Activated T-helper 9 cell treated with anti-CD3 and anti-CD28 coated beads, Interleukin-2, amount 50 U/mL, for 16 hours (primary cell): ENCODE measurements around the gene MYO5C.
"Not testable (repeated sequence)": the region's sequence is repeated elsewhere in the genome, so short reads cannot be mapped to it uniquely, and the experiment has no call there.

ENCODE experiments used
- DNase-seq: peaks from one replicate; pipeline ENCODE4 v3.0.0-alpha.2; 2020; ENCODE audit warnings: low read depth

Gene MYO5C

DNA sequence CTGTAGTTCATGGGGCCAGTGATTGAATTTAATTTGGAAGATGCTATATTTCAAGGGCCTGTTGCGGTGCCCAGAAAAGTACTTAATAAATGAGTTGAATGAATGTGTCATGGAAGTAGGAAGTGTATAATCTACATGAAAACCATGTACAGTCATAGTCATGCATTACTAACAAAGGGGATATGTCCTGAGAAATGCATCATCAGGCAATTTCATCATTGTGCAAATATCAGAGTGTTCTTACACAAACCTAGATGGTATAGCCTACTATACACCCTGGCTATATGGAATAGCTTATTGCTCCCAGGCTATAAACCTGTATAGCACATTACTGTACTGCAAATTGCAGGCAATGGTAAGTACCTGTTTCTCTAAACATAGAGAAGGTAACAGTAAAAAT, 10.7 kb upstream of the MYO5C start:
- no peak for DNase-seq

DNA sequence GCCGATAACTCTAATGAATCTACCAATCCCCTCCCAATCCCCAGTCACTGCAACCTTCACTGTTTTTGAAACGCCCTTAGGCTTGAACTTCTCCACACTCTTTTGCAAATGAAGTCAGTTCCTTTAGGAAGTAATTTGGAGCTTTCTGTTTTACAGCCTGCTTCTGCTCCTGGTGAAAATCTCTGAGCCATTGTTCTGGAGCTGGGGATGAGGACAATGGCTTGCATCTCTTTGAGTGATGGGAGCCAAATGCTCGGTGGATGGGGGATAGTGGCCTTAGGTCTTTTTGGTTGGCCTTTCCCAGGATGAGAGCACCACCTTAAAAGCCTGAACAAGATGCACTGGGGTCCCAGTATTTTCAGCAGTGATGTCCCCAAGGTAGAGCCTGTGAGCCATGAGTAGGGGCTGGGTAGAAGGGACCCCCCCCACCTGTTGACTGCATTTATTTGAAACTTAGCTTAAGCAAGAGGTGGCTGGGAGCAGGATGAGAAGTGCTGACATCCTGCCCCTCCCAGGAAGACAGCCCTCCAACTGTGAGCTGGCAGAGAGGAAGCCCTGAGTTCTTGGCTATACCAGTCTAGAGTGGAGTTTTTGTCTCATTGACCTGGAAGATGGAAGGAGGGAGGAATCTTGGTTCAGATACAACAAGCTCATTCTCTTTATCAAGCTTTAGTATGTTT, 7.6 kb upstream of the MYO5C start:
- DNase-seq = no peak

DNA sequence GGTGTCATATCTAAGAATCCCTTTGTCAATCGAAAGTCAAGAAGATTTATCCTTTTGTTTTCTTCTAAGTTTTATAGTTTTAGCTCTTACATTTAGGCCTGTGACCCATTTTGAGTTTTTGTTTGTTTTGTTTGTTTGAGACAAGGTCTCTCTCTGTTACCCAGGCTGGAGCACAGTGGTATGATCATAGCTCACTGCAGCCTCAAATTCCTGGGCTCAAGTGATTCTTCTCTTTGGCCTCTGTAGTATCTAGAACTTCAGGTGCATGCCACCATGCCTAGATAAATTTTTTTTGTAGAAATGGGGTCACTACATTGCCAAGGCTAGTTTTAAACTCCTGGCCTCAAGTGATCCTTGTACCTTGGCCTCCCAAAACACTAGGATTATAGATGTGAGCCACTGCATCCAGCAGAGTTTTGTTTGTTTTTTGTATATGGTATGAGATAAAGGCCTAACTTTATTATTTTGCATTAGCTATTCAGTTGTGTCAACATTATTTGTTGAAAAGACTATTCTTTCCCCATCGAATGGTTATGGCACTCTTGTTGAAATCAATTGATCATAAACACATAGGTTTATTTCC, 5.8 kb upstream of the MYO5C start:
- DNase-seq = no peak

DNA sequence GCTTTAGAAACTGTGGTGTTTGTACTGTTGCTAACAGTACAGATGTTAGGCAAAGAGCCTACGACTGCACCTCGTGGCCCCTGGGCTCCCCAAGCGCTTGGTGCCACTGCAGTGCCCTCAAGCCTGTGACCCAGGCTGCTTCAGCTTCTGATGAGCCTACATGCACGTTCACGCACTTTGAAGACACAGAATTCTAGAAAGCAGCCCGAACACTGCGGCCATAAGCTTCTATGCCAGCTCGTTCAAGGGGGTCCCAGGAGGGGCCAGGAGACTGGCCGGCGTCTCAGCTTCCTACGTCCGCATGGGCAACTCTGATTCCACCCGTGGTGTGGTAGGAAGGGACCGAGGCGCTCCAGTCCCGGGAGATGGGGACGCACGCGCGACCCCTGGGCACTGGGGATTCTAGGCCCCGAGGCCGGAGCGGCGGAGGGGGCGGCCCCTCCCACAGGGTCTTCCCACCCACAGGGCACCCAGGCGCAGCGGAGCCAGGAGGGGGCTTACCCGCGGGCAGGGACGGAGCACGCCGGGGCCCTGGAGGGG, 653 bp downstream of the MYO5C start:
- DNase-seq = no peak

DNA sequence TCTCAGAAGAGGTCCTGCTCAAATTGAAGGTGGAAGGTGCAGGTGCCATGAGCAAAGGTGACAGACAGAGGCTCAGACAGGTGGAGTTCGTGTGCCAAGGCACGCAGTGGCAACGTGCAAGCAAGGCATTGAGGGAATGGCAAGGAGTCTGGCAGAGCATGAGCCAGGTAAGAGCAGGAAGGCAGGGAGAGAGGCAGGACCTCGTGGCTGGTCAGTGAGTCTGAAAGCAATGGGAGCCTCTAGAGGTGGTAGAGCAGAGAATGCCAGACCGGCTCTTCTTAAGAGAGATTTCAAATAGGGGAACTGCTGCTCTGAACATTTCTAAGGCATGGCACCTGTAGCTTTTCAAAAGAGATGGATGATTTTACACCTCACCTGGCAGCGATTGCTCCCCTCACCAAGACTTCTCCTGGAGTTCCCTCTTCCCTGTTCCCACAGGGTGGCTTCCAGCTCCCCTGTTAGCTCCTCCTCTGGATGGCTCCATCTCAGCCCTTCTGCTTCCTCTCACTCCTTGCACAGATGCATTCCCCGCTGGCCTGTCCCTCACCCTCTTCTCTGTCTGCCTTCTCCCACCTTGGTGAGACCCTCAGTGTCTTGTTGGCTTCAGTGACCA, 2.7 kb downstream of the MYO5C start:
- DNase-seq = no peak

DNA sequence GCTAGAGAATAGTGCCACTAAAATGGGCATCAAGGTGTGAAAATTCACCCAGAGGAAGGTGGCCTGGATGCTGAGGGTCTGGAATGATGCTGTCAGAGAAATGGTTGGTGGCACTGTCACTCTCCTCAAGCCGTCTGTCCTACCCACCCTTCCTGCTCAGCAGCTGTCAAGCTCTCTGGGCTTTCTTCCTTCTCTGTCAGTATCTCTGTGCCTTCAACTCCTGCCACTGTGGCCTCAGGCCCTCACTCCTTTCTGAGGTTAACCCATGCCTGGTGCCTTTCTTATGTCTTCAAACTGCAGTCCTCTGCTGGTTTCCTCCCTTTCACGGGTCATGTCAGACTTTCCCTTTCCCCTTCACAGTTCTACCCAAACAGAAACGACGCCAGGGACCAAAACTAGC, 4.4 kb downstream of the MYO5C start:
- DNase-seq = no peak

DNA sequence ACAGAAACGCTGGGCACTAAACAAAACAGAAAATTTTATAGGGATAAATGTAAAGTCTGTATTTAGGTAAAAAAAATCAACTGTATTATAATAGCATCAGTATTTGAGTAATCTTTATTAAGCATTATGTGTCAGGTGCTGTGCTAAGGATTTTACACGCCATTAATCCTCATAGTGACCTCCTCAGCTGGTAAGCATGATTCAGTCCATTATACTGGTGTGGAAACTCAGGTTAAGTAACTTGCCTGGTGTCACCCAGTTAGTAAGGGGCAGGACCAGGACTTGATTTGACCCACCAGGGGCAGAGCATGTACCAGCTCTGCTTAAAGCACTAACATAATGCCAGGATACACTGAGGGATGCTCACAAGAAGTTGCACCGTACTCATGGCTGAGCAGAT, 4.8 kb downstream of the MYO5C start:
- no peak for DNase-seq

DNA sequence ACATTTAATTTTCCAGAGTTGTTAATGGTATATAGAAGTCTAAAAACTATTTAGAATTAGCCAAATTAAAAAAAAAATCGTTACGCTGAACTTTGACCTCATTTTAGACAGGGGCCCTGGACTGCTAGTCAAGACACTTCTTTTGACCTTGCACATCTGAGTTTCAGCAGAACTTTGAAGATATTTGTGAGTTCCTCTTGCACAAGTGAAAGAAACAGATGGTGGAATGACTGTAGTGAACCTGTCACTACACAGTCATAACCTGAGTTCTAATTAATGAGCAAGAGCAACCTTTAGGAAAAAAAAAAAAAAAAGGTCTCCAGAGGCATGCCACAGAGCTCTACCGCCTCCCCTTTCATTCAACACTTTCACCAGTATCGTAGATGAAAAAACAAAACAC, 5.3 kb downstream of the MYO5C start:
- DNase-seq = no peak

DNA sequence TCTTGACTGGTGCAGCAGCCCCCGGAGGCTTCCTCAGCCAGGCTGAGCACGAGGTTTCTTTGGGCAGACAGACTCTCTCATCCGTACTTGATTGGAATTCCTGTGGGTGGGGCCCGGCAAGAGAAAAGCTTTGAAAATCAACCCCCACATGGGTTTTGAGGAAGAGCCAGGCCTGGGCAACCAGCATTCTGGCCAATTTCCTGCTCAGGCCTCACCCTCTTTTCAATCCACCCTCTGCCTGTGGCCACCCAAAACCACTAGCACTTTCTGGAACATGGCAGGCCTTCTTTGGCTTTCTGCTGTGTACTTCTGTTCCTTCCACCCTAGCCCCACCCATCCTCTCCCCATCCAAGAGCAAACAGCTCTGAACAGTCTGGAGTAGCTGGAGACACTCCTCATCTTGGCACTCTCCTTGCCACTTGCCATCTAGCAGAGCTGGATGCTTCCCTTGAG, 5.9 kb downstream of the MYO5C start:
- no peak for DNase-seq

DNA sequence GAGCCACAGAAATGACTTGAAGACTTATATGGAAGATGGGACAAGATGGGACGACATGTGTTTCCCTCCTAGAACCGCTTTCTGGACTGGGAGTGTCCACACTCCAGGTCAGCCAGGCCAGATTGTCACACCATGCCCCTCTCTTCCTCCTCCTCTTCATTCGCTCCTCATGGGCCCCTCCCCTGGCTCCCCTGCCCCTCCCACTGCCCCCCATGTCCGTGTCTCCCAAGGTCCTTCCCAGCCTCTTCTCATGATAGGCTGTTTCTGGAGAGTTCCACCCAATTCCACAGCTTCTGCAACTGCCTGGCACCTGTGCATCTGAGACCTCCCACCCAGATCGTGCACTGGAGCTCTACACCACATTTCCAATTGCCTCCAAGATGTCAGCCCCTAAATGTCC, 6.6 kb downstream of the MYO5C start:
- DNase-seq = no peak

DNA sequence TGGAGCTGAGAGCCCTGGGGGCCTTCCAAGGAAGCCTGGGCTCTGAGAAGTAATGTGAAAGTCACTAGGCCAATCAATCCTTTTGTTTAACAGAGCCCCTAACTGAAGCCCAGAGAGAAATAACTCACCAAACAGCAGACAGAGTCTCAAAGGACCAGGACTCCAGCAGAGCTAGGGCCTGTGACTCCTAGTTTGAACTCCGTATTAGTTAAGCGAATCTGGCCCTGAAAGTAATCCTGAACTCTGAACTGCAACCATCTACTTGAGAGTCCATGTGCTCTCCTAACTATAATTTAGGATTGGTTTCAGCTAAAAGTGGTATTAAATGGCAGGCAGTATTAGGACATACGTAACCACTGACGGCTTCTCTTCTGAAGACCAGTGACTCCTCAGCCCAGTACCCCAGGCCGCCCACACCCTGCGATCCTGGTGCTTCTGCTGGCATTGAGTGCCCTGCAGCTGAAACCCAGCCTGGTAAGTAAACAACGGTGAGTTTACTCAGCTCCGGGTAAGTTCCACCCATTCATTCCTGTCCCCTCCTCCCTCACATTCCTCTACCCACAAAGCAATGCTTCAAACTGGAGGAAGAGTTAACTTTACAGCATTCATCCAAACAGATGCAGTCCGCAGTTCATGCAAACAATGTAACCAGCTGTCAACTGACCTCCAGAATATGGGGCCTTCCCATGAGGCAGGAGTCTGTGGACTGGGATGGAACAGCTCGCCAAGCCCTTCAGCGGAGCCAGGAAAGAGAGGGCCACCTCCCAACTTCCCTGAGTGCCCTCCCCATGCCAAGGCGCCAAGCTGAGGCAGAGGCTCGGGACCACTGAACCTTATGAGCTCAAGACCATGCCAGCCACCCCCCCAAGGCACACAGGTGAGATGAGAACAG, 7.3 kb downstream of the MYO5C start:
- DNase-seq = no peak

DNA sequence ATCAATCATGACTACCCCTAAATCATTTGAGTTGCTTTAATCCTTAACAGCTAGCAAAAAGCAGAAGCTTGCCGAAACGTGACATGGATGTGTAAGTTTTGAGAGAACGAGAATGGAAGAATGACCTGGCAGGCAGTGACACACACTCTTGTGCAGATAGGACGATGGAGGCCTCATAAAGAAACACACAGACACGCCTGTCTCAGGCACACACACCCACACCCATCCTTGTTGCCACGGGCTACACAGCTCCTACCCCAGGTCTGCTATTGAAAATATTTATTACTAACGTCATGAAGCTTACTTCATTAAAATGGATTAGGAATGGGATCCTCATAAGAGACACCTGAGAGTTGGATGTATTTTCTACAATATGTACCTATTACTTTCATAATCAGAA, 8.5 kb downstream of the MYO5C start:
- DNase-seq = no peak

DNA sequence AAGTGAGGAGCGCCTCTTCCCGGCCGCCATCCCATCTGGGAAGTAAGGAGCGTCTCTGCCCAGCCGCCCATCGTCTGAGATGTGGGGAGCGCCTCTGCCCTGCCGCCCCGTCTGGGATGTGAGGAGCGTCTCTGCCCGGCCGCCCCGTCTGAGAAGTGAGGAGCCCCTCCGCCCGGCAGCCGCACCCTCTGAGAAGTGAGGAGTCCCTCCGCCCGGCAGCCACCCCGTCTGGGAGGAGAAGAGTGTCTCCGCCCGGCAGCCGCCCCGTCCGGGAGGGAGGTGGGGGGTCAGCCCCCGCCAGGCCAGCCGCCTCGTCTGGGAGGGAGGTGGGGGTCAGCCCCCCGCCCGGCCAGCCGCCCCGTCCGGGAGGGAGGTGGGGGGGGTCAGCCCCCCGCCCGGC, 9.7 kb downstream of the MYO5C start:
- not testable (repeated sequence) for DNase-seq

DNA sequence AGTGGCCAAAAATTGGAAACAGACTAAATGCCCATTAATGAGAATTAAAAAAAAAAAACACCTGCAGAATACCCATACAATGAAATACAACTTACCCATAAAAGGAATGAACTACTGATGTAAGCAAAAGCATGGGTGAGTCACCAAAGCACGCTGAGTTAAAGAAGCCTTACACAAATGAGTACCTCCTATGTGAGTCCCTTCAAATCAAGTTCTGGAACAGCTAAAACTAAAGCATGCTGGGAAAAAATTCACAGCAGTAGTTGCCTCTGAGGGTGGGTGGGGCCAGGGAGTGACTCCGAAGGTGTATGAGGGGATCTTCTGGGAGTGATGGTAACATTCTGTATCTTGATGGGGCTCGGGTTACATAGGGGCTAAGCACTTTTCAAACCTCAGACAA, 11.4 kb downstream of the MYO5C start:
- DNase-seq = no peak

DNA sequence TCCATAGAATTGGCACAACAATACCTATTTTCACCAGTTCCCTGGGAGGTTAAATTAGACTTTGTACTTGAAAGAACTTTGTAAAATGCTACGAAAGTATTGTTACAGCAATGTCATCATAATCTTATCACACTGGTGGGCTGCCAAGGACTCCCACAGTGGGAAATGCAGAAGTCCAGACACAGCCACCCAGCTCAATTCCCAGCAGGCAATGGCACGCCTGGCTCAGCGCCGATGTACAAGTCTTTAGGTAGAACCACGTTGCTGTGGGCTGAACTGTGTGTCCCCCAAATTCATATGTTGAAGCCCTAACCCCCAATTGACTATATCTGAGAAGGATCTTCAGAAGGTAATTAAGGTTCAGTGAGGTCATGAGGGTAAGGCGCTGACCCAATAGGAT, 12.3 kb downstream of the MYO5C start:
- no peak for DNase-seq

DNA sequence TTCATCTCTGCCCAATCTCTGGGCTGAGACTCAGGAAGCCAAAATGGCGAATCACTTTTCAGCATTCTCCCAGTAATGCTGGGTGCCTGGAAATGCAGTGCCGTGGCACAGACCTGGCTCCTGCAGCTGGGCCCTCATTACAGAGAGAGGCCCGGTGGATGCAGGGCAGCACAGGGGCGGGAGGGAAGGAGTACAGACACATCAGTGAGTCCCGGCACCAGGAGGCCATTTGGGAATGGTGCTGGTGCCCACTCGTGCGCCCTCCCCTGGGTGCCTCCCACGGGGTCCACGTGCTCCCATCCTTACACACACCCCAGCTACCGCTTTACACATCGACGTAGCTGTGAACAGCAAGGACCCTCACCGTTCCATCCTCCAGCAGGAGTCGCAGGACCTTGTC, 13.2 kb downstream of the MYO5C start:
- DNase-seq = no peak

DNA sequence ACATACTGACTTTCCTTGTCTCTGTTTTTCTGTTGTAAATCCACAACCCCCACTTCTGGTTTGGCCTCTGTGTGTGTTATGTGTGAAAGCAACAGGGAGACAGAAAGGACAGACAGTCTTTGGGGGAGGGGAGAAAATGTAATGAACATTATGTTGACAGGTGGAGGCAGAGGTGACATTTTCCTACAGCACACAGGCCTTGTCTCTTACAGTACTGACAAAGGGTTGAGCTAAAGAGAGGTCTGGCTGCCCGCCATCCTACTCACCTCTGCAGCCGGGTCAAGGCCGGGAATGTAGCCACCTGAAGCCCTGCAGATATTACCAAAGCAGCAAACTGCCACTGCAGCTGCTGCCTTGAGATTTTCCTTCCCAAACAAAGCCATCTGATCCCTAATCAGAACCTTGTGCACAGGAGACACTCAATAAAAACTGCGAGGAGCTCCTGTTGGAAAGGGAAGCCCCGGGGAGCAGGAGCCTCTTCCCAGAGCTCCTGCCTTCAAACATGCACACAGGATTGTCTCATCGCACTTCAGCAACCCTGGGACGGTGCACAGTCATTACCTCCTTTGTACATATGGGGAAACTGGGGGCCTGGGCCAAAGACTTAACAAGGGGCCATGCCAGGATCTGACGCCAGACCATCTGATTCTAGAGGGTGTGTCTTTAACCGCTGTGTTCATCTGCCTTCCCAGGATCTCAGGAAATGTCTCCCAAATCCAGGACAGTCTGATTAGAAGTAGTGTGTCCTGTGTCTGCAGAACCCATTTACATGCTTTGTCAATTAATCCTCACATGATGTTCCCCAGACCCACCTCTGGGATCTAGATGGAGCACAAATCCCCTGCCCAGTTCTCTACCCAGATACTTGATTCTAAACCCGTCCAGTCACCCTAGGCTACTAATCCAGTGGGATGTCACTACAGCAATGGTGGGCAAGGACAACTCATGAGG, 14.2 kb downstream of the MYO5C start:
- no peak for DNase-seq

DNA sequence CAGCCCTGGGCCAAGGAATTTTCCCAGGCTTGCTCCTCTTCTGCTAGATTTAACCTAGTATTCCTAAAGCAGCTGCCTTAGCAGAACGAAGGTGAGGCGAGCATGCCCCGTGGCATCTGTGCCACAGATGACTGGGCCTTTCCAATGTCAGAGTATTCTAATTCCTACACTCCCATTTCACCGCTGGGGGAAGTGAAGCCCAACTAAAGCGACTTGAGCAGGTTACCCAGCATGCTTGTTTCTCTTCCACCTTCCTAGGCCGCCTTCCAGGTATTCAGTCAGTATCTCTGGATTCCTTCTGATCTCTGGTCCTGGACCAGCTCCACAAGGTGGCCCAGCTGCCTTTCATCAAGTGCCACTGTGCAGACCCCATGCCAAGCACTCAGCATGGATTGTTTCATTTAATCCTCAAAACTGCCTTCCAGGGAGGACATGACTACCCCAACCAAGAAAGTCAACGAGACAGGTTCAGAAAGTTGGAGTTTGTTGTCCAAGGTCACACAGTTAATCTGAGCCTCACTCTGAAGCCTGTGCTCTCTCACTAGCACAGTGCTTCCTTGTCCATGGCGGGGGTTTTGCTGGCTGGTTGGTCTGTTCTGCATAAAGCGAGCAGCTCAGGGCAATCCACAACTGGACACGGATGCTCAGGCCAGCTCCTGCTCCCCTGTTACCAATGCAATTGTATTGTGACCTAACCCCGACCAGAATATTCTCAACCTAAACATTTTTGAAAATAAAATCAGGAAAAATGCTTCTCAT, 15.1 kb downstream of the MYO5C start:
- DNase-seq = no peak

DNA sequence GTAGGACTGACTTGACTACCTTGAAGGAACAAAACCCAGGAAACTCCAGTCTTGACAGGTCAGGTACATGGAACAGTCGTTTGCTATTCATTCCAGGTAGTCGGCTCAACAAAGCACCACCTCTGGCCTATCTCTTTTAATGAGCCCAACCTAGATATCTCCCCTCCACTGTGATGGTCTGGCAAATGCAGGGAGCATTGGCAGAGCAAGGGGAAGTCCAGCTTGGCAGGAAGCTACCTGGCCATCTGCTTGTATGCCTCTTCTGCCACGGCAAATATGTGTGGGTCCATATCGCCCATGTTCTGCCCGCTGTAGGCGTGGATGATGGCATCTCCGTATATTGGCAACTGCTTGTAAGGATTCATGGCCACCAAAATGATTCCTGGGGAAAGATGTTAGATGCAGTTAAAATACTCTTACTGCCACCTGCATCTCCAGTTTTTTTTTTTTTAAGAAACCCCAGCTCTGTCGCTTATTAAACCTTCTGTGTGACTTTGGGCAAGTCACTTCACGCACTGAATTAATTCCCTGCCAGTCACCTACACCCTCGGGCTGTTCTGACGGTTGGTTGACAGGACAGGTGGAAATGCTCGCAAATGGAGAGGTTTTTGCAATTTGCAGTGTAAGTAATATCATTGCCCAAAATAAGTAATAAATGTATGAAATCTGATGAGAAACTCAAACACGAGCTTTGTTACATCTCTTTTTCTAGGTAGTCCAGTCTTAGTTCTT, 16.8 kb downstream of the MYO5C start:
- DNase-seq = no peak

DNA sequence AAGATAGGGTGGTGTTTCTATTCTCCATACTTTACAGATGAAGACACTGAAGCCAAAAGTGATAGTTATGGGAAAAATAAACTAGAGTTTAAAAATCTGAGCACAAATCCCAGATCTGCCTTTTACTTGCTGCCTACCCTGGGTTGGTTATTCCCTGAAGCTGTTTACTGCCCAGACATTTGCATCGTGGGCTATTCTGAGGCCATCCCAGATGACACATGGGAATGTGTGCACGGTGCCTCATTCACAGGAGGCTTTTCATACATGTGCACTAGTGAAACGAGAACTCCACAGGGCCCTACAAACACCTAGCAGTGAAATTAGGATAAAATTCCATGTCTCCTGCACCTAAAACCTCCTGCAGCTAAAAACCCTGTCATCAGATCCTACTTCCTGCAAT, 17.5 kb downstream of the MYO5C start:
- DNase-seq = no peak
